IPS-15b (cell line): ENCODE measurements around the gene TOP1.

ENCODE experiments used
- H3K27me3 ChIP-seq: one replicate; pipeline ENCODE4 v1.6.1; 2013; ENCODE audit warnings: low read length; ENCODE audit not compliant: control insufficient read depth, insufficient read depth
- H3K36me3 ChIP-seq: one replicate; pipeline ENCODE4 v1.6.1; 2013; ENCODE audit warnings: low read length; ENCODE audit not compliant: control insufficient read depth, insufficient read depth
- H3K4me1 ChIP-seq: one replicate; pipeline ENCODE4 v1.6.1; 2013; ENCODE audit warnings: mild to moderate bottlenecking, low read length; ENCODE audit not compliant: control insufficient read depth, insufficient read depth
- H3K4me3 ChIP-seq: one replicate; pipeline ENCODE4 v1.5.1; 2013; ENCODE audit warnings: low read depth, low read length
- H3K9ac ChIP-seq: one replicate; pipeline ENCODE4 v1.6.1; 2013; ENCODE audit warnings: low read depth, mild to moderate bottlenecking, low read length
- H3K9me3 ChIP-seq: one replicate; pipeline ENCODE4 v1.6.1; 2013; ENCODE audit warnings: mild to moderate bottlenecking, low read length; ENCODE audit not compliant: control insufficient read depth, insufficient read depth

Gene TOP1

GRCh38 chr20:41139227-41140093 is 110.8 kb downstream of the TOP1 start:
- peaks cover 33% of the 10 kb centered on the region for H3K4me1 ChIP-seq
- no peak overlapping the region for H3K9ac ChIP-seq
- peaks cover 6% of the 10 kb centered on the region for H3K27me3 ChIP-seq
- peaks cover 2% of the 10 kb centered on the region for H3K36me3 ChIP-seq
- H3K4me3 ChIP-seq = peak overlapping the region; percentile 79
- H3K9me3 ChIP-seq = no peaks in the 10 kb centered on the region

- peaks cover 31% of the 10 kb centered on the region for H3K4me1 ChIP-seq
- H3K9ac ChIP-seq = peak overlapping the region; percentile 30
- H3K36me3 ChIP-seq = peaks cover 2% of the 10 kb centered on the region
- peaks cover 6% of the 10 kb centered on the region for H3K27me3 ChIP-seq
- H3K9me3 ChIP-seq = no peaks in the 10 kb centered on the region
- no peak overlapping the region for H3K4me3 ChIP-seq
Measured at GRCh38 chr20:41140226-41141133, 111.9 kb downstream of the TOP1 start.

GRCh38 chr20:41141153-41141815 is 112.7 kb downstream of the TOP1 start:
- Histone ChIP-seq H3K4me1 (peaks cover 23% of the 10 kb centered on the region), H3K9me3 (no peaks in the 10 kb centered on the region), H3K4me3 (no peak overlapping the region), H3K27me3 (peaks cover under 1% of the 10 kb centered on the region), H3K9ac (no peak overlapping the region), H3K36me3 (peaks cover 2% of the 10 kb centered on the region)

GRCh38 chr20:41142245-41142644 is 113.6 kb downstream of the TOP1 start:
- Histone ChIP-seq H3K36me3 (no peaks in the 10 kb centered on the region), H3K9ac (no peak overlapping the region), H3K4me1 (peaks cover 22% of the 10 kb centered on the region), H3K4me3 (no peak overlapping the region), H3K27me3 (no peaks in the 10 kb centered on the region), H3K9me3 (no peaks in the 10 kb centered on the region)

- H3K4me3 ChIP-seq = no peak overlapping the region
- no peaks in the 10 kb centered on the region for H3K9me3 ChIP-seq
- no peak overlapping the region for H3K9ac ChIP-seq
- peaks cover 22% of the 10 kb centered on the region for H3K4me1 ChIP-seq
- H3K36me3 ChIP-seq = no peaks in the 10 kb centered on the region
- H3K27me3 ChIP-seq = no peaks in the 10 kb centered on the region
Measured at GRCh38 chr20:41142919-41143318, 114.3 kb downstream of the TOP1 start.

GRCh38 chr20:41143354-41143753 is 114.7 kb downstream of the TOP1 start:
- peaks cover 22% of the 10 kb centered on the region for H3K4me1 ChIP-seq
- no peaks in the 10 kb centered on the region for H3K36me3 ChIP-seq
- H3K4me3 ChIP-seq = no peak overlapping the region
- no peaks in the 10 kb centered on the region for H3K9me3 ChIP-seq
- H3K9ac ChIP-seq = no peak overlapping the region
- no peaks in the 10 kb centered on the region for H3K27me3 ChIP-seq

- Histone ChIP-seq H3K9me3 (no peaks in the 10 kb centered on the region), H3K4me3 (no peak overlapping the region)
Measured at GRCh38 chr20:41145317-41145716, 116.7 kb downstream of the TOP1 start.

GRCh38 chr20:41145821-41146620 is 117.4 kb downstream of the TOP1 start:
- Histone ChIP-seq H3K9ac (no peak overlapping the region), H3K9me3 (no peaks in the 10 kb centered on the region), H3K36me3 (peaks cover 4% of the 10 kb centered on the region), H3K4me3 (no peak overlapping the region), H3K4me1 (peaks cover 2% of the 10 kb centered on the region), H3K27me3 (no peaks in the 10 kb centered on the region)

More at GRCh38 chr20:41145317-41145716, 116.7 kb downstream of the TOP1 start:
- no peaks in the 10 kb centered on the region for H3K36me3 ChIP-seq
- no peak overlapping the region for H3K9ac ChIP-seq
- H3K4me1 ChIP-seq = peaks cover 8% of the 10 kb centered on the region
- H3K27me3 ChIP-seq = no peaks in the 10 kb centered on the region

- Histone ChIP-seq H3K4me3 (no peak overlapping the region), H3K9ac (no peak overlapping the region), H3K9me3 (no peaks in the 10 kb centered on the region), H3K36me3 (peaks cover 7% of the 10 kb centered on the region), H3K27me3 (no peaks in the 10 kb centered on the region), H3K4me1 (no peaks in the 10 kb centered on the region)
Measured at GRCh38 chr20:41147767-41148191, 119.2 kb downstream of the TOP1 start.

- H3K9ac ChIP-seq = no peak overlapping the region
- H3K4me1 ChIP-seq = no peaks in the 10 kb centered on the region
Measured at GRCh38 chr20:41148942-41149341, 120.3 kb downstream of the TOP1 start.

GRCh38 chr20:41150664-41151063 is 122.0 kb downstream of the TOP1 start:
- Histone ChIP-seq H3K4me1 (no peaks in the 10 kb centered on the region), H3K9me3 (no peaks in the 10 kb centered on the region), H3K9ac (peak overlapping the region; percentile 12), H3K36me3 (peaks cover 7% of the 10 kb centered on the region), H3K4me3 (no peak overlapping the region), H3K27me3 (no peaks in the 10 kb centered on the region)

More at GRCh38 chr20:41148942-41149341, 120.3 kb downstream of the TOP1 start:
- H3K9me3 ChIP-seq = no peaks in the 10 kb centered on the region
- H3K27me3 ChIP-seq = no peaks in the 10 kb centered on the region
- H3K4me3 ChIP-seq = no peak overlapping the region
- peaks cover 7% of the 10 kb centered on the region for H3K36me3 ChIP-seq
